GM12891 (cell line): ENCODE data around the gene KDM2B.

ENCODE experiments used
- POLR2A ChIP-seq: IDR thresholded peaks from 2 replicates; pipeline ENCODE4 v1.6.1; 2011; ENCODE audit warnings: low read depth, low read length, control low read depth
- POLR2AphosphoS5 ChIP-seq: IDR thresholded peaks from 2 replicates; pipeline ENCODE4 v1.6.1; 2011; ENCODE audit warnings: low read depth, low read length, control low read depth
- TAF1 ChIP-seq: IDR thresholded peaks from 2 replicates; pipeline ENCODE4 v1.6.1; 2011; ENCODE audit warnings: low read depth, low read length, control low read depth

DNA sequence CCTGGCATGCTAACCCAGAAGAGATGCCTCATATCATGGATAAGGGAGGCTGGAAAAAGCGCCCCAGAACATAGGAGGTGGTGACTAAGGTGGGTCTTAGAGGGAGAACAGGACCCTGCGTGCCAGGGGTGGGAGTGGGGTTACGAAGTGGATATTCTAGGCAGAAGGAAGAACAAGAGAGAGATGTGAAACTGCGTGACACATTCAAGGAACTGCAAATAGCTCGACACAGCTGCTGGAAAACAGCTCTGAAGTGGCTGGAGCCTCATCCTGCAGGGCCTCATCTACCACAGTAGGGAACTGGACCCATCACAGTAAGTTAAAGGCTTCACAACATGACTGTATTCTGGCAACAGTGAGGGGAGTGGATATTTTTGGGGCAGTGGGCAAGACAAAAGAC is 119.8 kb downstream of the KDM2B start:
- TF ChIP-seq TAF1 (no peak), POLR2AphosphoS5 (no peak), POLR2A (no peak)
